ENCODE data around the gene MAPK8IP3. TPM values are rescaled to one million over a fixed set of nuclear protein-coding genes. Genes with fewer than 3 reads are reported as not detected.

The MAPK8IP3 gene
- total RNA-seq, 2 donors from 2014 or later: 109 to 111 TPM

DNA sequence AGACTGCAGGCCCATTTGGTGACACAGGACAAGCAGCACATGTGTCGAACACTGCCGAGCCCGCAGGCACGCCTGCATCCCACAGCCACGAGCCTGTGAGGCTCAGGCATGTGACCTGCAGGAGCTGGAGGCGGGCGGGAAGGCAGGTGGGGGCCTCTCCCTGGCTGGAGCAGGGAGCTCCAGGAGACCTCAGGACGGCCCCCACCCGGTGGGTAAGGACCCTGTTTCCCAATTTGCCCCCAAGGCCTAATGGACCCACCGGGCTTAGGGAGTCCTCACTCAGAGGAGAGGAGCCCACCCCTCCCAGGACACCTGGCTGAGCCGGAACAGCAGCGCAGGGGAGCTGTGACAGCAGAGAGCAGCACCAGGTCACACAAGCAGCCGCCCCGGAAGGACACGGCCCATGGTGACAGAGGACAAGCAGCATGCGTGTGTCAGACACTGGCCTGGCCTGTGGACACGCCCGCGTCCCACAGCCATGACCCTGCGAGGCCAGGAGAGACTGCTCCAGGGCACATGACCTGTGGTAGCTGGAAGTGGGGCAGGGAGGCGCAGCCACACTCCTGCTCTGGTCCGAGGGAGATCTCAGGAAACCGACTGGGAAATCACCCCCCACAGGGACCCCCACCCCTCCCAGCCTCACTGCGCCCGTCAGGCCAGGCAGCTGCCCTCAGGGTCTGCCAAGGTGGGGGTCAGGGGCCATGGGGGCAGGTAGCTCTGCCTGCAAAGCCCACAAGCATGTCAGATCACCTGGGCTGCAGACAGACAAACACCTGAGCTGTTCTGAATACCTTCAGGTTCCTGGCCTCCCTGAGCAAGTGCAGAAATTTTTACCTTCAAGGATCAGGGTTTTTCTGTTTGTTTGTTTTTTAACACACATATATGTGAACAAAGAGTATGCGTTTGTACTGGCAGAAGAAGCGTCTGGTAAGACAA is 74.0 kb downstream of the MAPK8IP3 start:
- no peaks in the 10 kb centered on the region for H3K27me3 ChIP-seq (replicated peaks; ENCODE audit: insufficient read depth)
- TF ChIP-seq, protein P1, sequence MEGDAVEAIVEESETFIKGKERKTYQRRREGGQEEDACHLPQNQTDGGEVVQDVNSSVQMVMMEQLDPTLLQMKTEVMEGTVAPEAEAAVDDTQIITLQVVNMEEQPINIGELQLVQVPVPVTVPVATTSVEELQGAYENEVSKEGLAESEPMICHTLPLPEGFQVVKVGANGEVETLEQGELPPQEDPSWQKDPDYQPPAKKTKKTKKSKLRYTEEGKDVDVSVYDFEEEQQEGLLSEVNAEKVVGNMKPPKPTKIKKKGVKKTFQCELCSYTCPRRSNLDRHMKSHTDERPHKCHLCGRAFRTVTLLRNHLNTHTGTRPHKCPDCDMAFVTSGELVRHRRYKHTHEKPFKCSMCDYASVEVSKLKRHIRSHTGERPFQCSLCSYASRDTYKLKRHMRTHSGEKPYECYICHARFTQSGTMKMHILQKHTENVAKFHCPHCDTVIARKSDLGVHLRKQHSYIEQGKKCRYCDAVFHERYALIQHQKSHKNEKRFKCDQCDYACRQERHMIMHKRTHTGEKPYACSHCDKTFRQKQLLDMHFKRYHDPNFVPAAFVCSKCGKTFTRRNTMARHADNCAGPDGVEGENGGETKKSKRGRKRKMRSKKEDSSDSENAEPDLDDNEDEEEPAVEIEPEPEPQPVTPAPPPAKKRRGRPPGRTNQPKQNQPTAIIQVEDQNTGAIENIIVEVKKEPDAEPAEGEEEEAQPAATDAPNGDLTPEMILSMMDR (IDR thresholded peaks at IDR 0.05): no peak
- H3K9me3 ChIP-seq: no peaks in the 10 kb centered on the region
- peaks cover 14 to 36% of the 10 kb centered on the region in 2 donors for H3K4me1 ChIP-seq (ENCODE audit: control insufficient read depth in 1 of 2, low read depth in 2 of 2)
- no peak overlapping the region for H3K4me3 ChIP-seq
- no peak for DNase-seq (ENCODE audit: low spot score)
- ATAC-seq (ENCODE audit: insufficient number of reproducible peaks, low FRiP score, low read depth): no peak
- H3K27ac ChIP-seq: no peak overlapping the region
- peaks cover 30% of the 10 kb centered on the region for H3K36me3 ChIP-seq

DNA sequence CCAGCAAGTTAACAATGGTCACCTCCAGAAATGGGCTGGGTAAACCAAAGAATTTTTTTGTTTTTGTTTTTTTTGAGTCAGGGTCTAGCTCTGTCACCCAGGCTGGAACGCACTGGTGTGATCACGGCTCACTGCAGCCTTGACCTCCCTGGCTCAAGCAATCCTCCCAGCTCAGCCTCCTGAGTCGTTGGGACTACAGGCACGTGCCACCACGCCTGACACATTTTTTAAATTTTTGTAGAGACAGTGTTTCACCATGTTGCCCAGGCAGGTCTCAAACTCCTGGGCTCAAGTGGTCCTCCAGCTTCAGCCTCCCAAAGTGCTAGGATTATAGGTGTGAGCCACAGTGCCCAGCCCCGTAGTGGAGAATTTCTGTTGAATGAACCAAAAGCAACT is 74.7 kb downstream of the MAPK8IP3 start:
- TF ChIP-seq, protein P1 (IDR thresholded peaks at IDR 0.05): no peak
- no peak for DNase-seq (ENCODE audit: low spot score)
- H3K36me3 ChIP-seq: peaks cover 30% of the 10 kb centered on the region
- no peak for ATAC-seq (ENCODE audit: insufficient number of reproducible peaks, low FRiP score, low read depth)
- peaks cover 14 to 39% of the 10 kb centered on the region in 2 donors for H3K4me1 ChIP-seq (ENCODE audit: control insufficient read depth in 1 of 2, low read depth in 2 of 2)
- no peaks in the 10 kb centered on the region for H3K9me3 ChIP-seq
- no peak overlapping the region for H3K4me3 ChIP-seq
- H3K27ac ChIP-seq: no peak overlapping the region
- H3K27me3 ChIP-seq (replicated peaks; ENCODE audit: insufficient read depth): no peaks in the 10 kb centered on the region

GRCh38 chr16:1781254-1781653 is 75.3 kb downstream of the MAPK8IP3 start:
- DNase-seq (ENCODE audit: low spot score) (no peak), ATAC-seq (ENCODE audit: insufficient number of reproducible peaks, low FRiP score, low read depth) (no peak)
- Histone ChIP-seq H3K27ac (peak overlapping the region; percentile 77 to 93), H3K9me3 (no peaks in the 10 kb centered on the region), H3K36me3 (peaks cover 27% of the 10 kb centered on the region), H3K4me3 (peak overlapping the region; percentile 89), H3K27me3 (replicated peaks; ENCODE audit: insufficient read depth) (no peaks in the 10 kb centered on the region), H3K4me1 (ENCODE audit: control insufficient read depth in 1 of 2, low read depth in 2 of 2) (peaks cover 14 to 39% of the 10 kb centered on the region in 2 donors)
- TF ChIP-seq, protein P1 (IDR thresholded peaks at IDR 0.05): no peak

GRCh38 chr16:1781758-1782407 is 75.9 kb downstream of the MAPK8IP3 start:
- DNase-seq (ENCODE audit: low spot score) (no peak), ATAC-seq (ENCODE audit: insufficient number of reproducible peaks, low FRiP score, low read depth) (peak; percentile 2)
- TF ChIP-seq, protein P1 (IDR thresholded peaks at IDR 0.05): peak; percentile 42
- peak overlapping the region; percentile 77 to 93 for H3K27ac ChIP-seq
- no peaks in the 10 kb centered on the region for H3K27me3 ChIP-seq (replicated peaks; ENCODE audit: insufficient read depth)
- peak overlapping the region; percentile 89 for H3K4me3 ChIP-seq
- H3K9me3 ChIP-seq: no peaks in the 10 kb centered on the region
- H3K36me3 ChIP-seq: peaks cover 25% of the 10 kb centered on the region
- peaks cover 14 to 39% of the 10 kb centered on the region in 2 donors for H3K4me1 ChIP-seq (ENCODE audit: control insufficient read depth in 1 of 2, low read depth in 2 of 2)
